PC-3 (cell line): ENCODE measurements around the gene CANX.

ENCODE experiments used
- EZH2 ChIP-seq: fragments of 300-600 bp; sonication (generic); IDR thresholded peaks from one replicate; pipeline ENCODE4 v1.6.1; 2017; ENCODE audit warnings: antibody characterized with exemption, mild to moderate bottlenecking, low read length; ENCODE audit not compliant: unreplicated experiment
- EZH2phosphoT487 ChIP-seq: fragments of 300-600 bp; sonication (generic); IDR thresholded peaks from 2 replicates; pipeline ENCODE4 v1.6.1; 2018; ENCODE audit warnings: mild to moderate bottlenecking, antibody characterized with exemption, low read length, borderline replicate concordance
- TF ChIP-seq, protein P1 (sequence below): fragments of 300-600 bp; sonication (generic); conservative IDR thresholded peaks from 2 replicates; pipeline ENCODE4 v1.5.1; 2017; ENCODE audit warnings: antibody characterized with exemption, low read depth, mild to moderate bottlenecking, low read length

- TF ChIP-seq, protein P1, sequence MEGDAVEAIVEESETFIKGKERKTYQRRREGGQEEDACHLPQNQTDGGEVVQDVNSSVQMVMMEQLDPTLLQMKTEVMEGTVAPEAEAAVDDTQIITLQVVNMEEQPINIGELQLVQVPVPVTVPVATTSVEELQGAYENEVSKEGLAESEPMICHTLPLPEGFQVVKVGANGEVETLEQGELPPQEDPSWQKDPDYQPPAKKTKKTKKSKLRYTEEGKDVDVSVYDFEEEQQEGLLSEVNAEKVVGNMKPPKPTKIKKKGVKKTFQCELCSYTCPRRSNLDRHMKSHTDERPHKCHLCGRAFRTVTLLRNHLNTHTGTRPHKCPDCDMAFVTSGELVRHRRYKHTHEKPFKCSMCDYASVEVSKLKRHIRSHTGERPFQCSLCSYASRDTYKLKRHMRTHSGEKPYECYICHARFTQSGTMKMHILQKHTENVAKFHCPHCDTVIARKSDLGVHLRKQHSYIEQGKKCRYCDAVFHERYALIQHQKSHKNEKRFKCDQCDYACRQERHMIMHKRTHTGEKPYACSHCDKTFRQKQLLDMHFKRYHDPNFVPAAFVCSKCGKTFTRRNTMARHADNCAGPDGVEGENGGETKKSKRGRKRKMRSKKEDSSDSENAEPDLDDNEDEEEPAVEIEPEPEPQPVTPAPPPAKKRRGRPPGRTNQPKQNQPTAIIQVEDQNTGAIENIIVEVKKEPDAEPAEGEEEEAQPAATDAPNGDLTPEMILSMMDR = no peak
- TF ChIP-seq EZH2 (no peak), EZH2phosphoT487 (no peak)
These were observed 48.1 kb downstream of the CANX start for GRCh38 chr5:179746872-179747271.
